ENCODE measurements around the gene PPP1R18.

PPP1R18 gene

GRCh38 chr6:30696432-30696831, 10.0 kb upstream of the PPP1R18 start:
- 92% methylated on average over 5 of the region's 5 CpGs for WGBS
- peaks cover 18% of the 10 kb centered on the region for H3K36me3 ChIP-seq (ENCODE audit: insufficient read depth, low read length)
- H3K4me3 ChIP-seq (ENCODE audit: low read length): no peak overlapping the region
- no peaks in the 10 kb centered on the region for H3K9me3 ChIP-seq (ENCODE audit: insufficient read depth, low read depth, low read length)
- no peak overlapping the region for H3K27ac ChIP-seq (ENCODE audit: low read depth, low read length)
- H3K9ac ChIP-seq (ENCODE audit: low read depth, low read length): no peak overlapping the region
- peaks cover 3% of the 10 kb centered on the region; the same call in 1 of the 2 replicates for H3K4me1 ChIP-seq (ENCODE audit: insufficient read depth, low read length)
- H3K27me3 ChIP-seq (ENCODE audit: insufficient read depth, low read length): no peaks in the 10 kb centered on the region

GRCh38 chr6:30691208-30691847, 4.9 kb upstream of the PPP1R18 start:
- H3K9ac ChIP-seq (ENCODE audit: low read depth, low read length): peak overlapping the region; percentile 39; the same call in 1 of the 2 replicates
- peaks cover 15% of the 10 kb centered on the region; the same call in 1 of the 2 replicates for H3K4me1 ChIP-seq (ENCODE audit: insufficient read depth, low read length)
- peak overlapping the region; percentile 86 for H3K4me3 ChIP-seq (ENCODE audit: low read length)
- 45% methylated on average over 4 of the region's 8 CpGs for WGBS
- H3K9me3 ChIP-seq (ENCODE audit: insufficient read depth, low read depth, low read length): no peaks in the 10 kb centered on the region
- H3K27ac ChIP-seq (ENCODE audit: low read depth, low read length): peak overlapping the region; percentile 43; the same call in 1 of the 2 replicates
- H3K36me3 ChIP-seq (ENCODE audit: insufficient read depth, low read length): no peaks in the 10 kb centered on the region
- no peaks in the 10 kb centered on the region for H3K27me3 ChIP-seq (ENCODE audit: insufficient read depth, low read length)

DNA sequence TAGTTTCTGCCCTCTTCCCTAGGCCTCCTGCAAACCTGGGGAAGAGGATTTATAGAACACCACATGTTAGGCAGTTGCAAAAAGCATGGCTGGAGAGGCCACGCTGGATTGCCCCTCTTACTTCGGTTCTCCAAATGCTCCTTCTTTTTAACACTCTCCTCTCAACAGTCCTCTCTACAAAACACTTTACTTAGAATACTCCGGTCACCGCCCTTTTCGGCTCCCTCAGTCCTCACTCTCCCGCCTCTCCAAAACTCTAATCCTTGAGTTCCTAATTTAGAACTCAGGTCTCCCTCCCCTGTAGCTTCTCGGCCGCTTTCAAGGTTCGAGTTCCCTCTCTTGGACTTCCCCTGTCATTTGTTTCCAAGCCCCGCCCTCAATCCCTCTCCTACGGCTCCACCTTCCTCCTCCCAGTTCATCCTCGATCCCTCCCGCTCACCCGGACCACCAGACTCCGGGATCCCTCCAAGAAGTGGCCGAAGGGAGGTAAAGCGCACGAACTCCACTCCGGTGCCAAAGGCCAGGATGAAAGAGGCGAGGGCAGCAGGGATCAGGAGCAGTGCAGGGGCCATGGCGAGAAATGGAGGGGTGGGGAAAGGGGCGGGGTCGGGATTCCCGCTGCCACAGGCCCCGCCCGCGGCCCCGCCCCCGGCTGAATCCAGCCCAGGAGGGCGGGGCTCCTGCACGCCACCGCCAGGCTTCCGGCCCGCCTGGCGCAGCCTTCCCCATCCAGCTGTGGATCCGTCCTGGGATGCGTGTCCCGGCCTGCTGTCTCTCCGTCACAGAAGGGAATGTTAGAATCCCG, 4.2 kb upstream of the PPP1R18 start, which contains the start of gene NRM:
TSS of gene NRM (minus strand) at position 582 of the 805 bp plus-strand sequence. CDS start at position 572, 10 bp downstream.
- Histone ChIP-seq H3K27me3 (ENCODE audit: insufficient read depth, low read length) (no peaks in the 10 kb centered on the region), H3K4me3 (ENCODE audit: low read length) (peak within 1 kb of the TSS; percentile 86), H3K4me1 (ENCODE audit: insufficient read depth, low read length) (peaks cover 16% of the 10 kb centered on the region; the same call in 1 of the 2 replicates), H3K36me3 (ENCODE audit: insufficient read depth, low read length) (no peaks in the 10 kb centered on the region), H3K9ac (ENCODE audit: low read depth, low read length) (peak within 1 kb of the TSS; percentile 65; the same call in 1 of the 2 replicates), H3K27ac (ENCODE audit: low read depth, low read length) (peak within 1 kb of the TSS; percentile 79; the same call in 1 of the 2 replicates), H3K9me3 (ENCODE audit: insufficient read depth, low read depth, low read length) (no peaks in the 10 kb centered on the region)
- under 1% methylated on average over 40 of the region's 40 CpGs for WGBS

- Histone ChIP-seq H3K27me3 (ENCODE audit: insufficient read depth, low read length) (no peaks in the 10 kb centered on the region), H3K9ac (ENCODE audit: low read depth, low read length) (peak overlapping the region; percentile 65; the same call in 1 of the 2 replicates), H3K4me1 (ENCODE audit: insufficient read depth, low read length) (peaks cover 20% of the 10 kb centered on the region), H3K4me3 (ENCODE audit: low read length) (peak overlapping the region; percentile 86), H3K9me3 (ENCODE audit: insufficient read depth, low read depth, low read length) (no peaks in the 10 kb centered on the region), H3K27ac (ENCODE audit: low read depth, low read length) (no peak overlapping the region), H3K36me3 (ENCODE audit: insufficient read depth, low read length) (no peaks in the 10 kb centered on the region)
- 59% methylated on average over 4 of the region's 4 CpGs for WGBS
These were observed 3.5 kb upstream of the PPP1R18 start for GRCh38 chr6:30689985-30690384.

- whole genome bisulfite sequencing: 93% methylated on average over 11 of the region's 11 CpGs
- peaks cover 23% of the 10 kb centered on the region for H3K4me1 ChIP-seq (ENCODE audit: insufficient read depth, low read length)
- no peaks in the 10 kb centered on the region for H3K36me3 ChIP-seq (ENCODE audit: insufficient read depth, low read length)
- peak overlapping the region; percentile 86 for H3K4me3 ChIP-seq (ENCODE audit: low read length)
- H3K9ac ChIP-seq (ENCODE audit: low read depth, low read length): no peak overlapping the region
- H3K9me3 ChIP-seq (ENCODE audit: insufficient read depth, low read depth, low read length): no peaks in the 10 kb centered on the region
- H3K27ac ChIP-seq (ENCODE audit: low read depth, low read length): no peak overlapping the region
- H3K27me3 ChIP-seq (ENCODE audit: insufficient read depth, low read length): no peaks in the 10 kb centered on the region
These were observed 2.8 kb upstream of the PPP1R18 start for GRCh38 chr6:30689022-30689865.

GRCh38 chr6:30688569-30688968, 2.1 kb upstream of the PPP1R18 start:
- Histone ChIP-seq H3K9ac (ENCODE audit: low read depth, low read length) (no peak overlapping the region), H3K9me3 (ENCODE audit: insufficient read depth, low read depth, low read length) (no peaks in the 10 kb centered on the region), H3K36me3 (ENCODE audit: insufficient read depth, low read length) (no peaks in the 10 kb centered on the region), H3K27ac (ENCODE audit: low read depth, low read length) (no peak overlapping the region), H3K4me1 (ENCODE audit: insufficient read depth, low read length) (peaks cover 27% of the 10 kb centered on the region), H3K4me3 (ENCODE audit: low read length) (no peak overlapping the region), H3K27me3 (ENCODE audit: insufficient read depth, low read length) (no peaks in the 10 kb centered on the region)
- 86% methylated on average over 8 of the region's 9 CpGs for WGBS

DNA sequence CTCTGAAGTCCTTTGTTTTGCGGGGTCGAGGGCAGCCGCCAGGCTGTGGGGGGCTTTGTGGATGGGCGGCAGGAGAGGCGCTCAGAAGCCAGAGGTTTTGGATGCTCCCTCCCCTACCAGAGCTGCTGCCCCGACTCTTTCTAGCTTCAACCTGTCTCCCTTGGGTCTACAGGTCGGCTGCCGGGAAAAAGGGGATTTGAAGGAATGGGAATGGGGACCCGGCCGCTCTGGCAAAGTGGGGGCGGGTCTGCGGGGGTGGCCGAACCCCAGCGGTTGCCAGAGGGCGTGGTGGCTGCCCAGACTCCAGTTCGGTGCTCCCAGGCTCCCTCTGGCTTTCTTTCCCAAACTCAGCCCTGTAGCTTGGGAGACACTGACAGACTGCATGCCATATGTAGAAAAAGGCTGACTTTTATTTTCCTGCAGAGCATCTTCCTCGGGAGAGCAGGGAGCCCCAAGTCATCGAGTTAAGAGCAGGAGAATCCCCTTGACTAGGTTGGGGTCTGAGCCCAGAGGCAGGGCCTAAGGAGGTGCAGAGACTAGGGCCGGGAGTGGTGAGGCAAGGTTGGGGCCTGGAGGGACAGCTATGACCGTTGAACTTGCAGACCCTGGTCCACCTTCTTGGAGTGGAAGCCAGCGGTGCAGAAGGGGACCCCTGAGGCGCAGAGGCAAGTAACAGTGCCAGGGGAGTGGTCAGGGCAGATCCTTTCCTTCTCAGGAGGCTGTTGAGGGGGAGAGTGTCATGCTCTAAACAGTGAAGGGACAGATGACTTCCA, 1.4 kb upstream of the PPP1R18 start:
- H3K27me3 ChIP-seq (ENCODE audit: insufficient read depth, low read length): no peaks in the 10 kb centered on the region
- H3K9ac ChIP-seq (ENCODE audit: low read depth, low read length): peak overlapping the region; percentile 80
- H3K27ac ChIP-seq (ENCODE audit: low read depth, low read length): peak overlapping the region; percentile 79
- H3K9me3 ChIP-seq (ENCODE audit: insufficient read depth, low read depth, low read length): no peaks in the 10 kb centered on the region
- H3K4me1 ChIP-seq (ENCODE audit: insufficient read depth, low read length): peaks cover 35% of the 10 kb centered on the region
- H3K4me3 ChIP-seq (ENCODE audit: low read length): peak overlapping the region; percentile 74
- no peaks in the 10 kb centered on the region for H3K36me3 ChIP-seq (ENCODE audit: insufficient read depth, low read length)
- WGBS: 21% methylated on average over 19 of the region's 22 CpGs

GRCh38 chr6:30686908-30687658, 638 bp upstream of the PPP1R18 start:
- Histone ChIP-seq H3K9me3 (ENCODE audit: insufficient read depth, low read depth, low read length) (no peaks in the 10 kb centered on the region), H3K9ac (ENCODE audit: low read depth, low read length) (peak overlapping the region; percentile 80), H3K4me3 (ENCODE audit: low read length) (peak overlapping the region; percentile 74), H3K4me1 (ENCODE audit: insufficient read depth, low read length) (peaks cover 42% of the 10 kb centered on the region), H3K36me3 (ENCODE audit: insufficient read depth, low read length) (no peaks in the 10 kb centered on the region), H3K27ac (ENCODE audit: low read depth, low read length) (peak overlapping the region; percentile 79), H3K27me3 (ENCODE audit: insufficient read depth, low read length) (no peaks in the 10 kb centered on the region)
- under 1% methylated on average over 52 of the region's 52 CpGs for WGBS

DNA sequence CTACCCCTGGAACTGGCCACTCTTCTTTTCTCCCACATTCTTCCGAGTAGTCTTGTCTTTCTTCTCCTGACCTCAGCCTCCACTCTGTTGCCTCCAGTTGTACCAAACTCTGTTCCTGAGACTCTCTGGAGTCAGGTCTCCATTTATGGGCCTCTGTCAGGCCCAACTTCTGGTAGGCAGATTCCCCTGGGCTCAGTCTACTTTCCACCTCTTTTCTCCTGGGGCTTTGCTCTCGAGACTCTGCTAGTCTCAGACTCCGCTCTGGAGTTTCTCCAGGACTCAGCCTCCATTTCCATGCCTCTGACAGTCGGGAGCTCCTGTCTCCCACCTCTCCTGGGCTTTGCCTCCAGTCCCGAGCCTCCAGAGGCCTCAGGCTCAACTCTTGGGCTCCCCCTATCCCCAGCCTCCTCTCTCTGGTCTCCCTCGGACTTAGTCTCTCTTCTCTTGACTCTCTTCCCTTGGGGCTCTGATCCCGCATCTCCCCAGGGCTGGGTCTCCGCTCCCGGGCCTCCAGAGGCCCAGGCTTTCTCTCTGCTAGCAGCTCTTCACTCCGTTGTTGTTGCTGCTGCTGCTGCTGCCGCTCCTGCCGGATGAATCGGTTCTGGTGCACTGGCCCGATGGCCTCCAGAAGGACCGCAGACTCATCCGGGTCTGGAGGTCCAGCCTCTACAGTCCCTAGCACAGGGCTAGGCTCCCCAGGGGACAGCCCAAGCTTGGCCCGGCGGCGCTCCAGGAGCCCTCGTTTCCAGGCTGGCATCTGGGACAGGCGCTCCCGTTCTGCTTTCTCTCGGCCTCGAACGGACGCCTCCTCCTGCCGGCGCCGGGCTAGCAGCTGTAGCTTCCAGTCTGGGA, 1.1 kb downstream of the PPP1R18 start:
- 46% methylated on average over 29 of the region's 29 CpGs for WGBS
- 0 out of 2 replicates have a peak overlapping the region, but pooled peaks have one; percentile 3 for H3K9ac ChIP-seq (ENCODE audit: low read depth, low read length)
- H3K27ac ChIP-seq (ENCODE audit: low read depth, low read length): no peak overlapping the region
- H3K9me3 ChIP-seq (ENCODE audit: insufficient read depth, low read depth, low read length): no peaks in the 10 kb centered on the region
- peaks cover 2% of the 10 kb centered on the region; the same call in 1 of the 2 replicates for H3K36me3 ChIP-seq (ENCODE audit: insufficient read depth, low read length)
- peak overlapping the region; percentile 74 for H3K4me3 ChIP-seq (ENCODE audit: low read length)
- H3K27me3 ChIP-seq (ENCODE audit: insufficient read depth, low read length): no peaks in the 10 kb centered on the region
- peaks cover 39% of the 10 kb centered on the region for H3K4me1 ChIP-seq (ENCODE audit: insufficient read depth, low read length)

All from HUES64 (cell line).